ENCODE results near the gene OR7A5.

GRCh38 chr19:14843169-14843568 is 8.2 kb upstream of the OR7A5 start:
- TF ChIP-seq CTCF (IDR thresholded peaks at IDR 0.05) (no peak), POLR2A (IDR thresholded peaks at IDR 0.05) (no peak)

Data from Peyer's patch (tissue), 4 donors.